Kidney (tissue), 14 donors: ENCODE measurements around the gene SETD5. TPM values are rescaled to one million over a fixed set of nuclear protein-coding genes. Genes with fewer than 3 reads are reported as not detected.

ENCODE experiments used
- DNase-seq, 5 donors: peaks; one replicate each; pipeline ENCODE4 v3.0.0-alpha.2; 2013 to 2020
- FAIRE-seq: peaks from 2 replicates; lab custom pipeline; 2012; peaks lifted over from hg19 to GRCh38; lab: Jason Lieb, UNC
- H3K27ac ChIP-seq, 2 donors: one replicate each; pipeline ENCODE4 v1.7.0; 2013; ENCODE audit warnings: low read depth in 2 of 2, low read length in 2 of 2, inconsistent platforms in 1 of 2
- H3K27me3 ChIP-seq: one replicate; pipeline ENCODE4 v1.7.1; 2013; ENCODE audit warnings: low read length, inconsistent platforms; ENCODE audit not compliant: control insufficient read depth, insufficient read depth
- H3K36me3 ChIP-seq, 3 donors: one replicate each; pipeline versions ENCODE4 v1.7.0 to v1.7.1; 2013; ENCODE audit warnings: low read length in 3 of 3, control low read depth in 1 of 3, inconsistent platforms in 1 of 3; ENCODE audit not compliant: insufficient read depth in 3 of 3, control insufficient read depth in 2 of 3
- H3K4me1 ChIP-seq, 3 donors: one replicate each; pipeline versions ENCODE4 v1.7.0 to v1.7.1; 2013; ENCODE audit warnings: low read length in 3 of 3, inconsistent platforms in 1 of 3, low read depth in 1 of 3; ENCODE audit not compliant: control insufficient read depth in 2 of 3, insufficient read depth in 2 of 3
- H3K4me3 ChIP-seq, 3 donors: one replicate each; pipeline versions ENCODE4 v1.7.0 to v1.8.1; 2013; ENCODE audit warnings: low read length in 3 of 3, control low read depth in 1 of 3, inconsistent platforms in 1 of 3
- H3K9ac ChIP-seq, 3 donors: one replicate each; pipeline versions ENCODE4 v1.7.0 to v1.7.1; 2013; ENCODE audit warnings: low read length in 3 of 3, control low read depth in 1 of 3, inconsistent platforms in 1 of 3
- H3K9me3 ChIP-seq, 3 donors: one replicate each; pipeline versions ENCODE4 v1.7.0 to v1.7.1; 2013; ENCODE audit warnings: low read length in 3 of 3, control low read depth in 1 of 3, inconsistent platforms in 1 of 3; ENCODE audit not compliant: control insufficient read depth in 2 of 3, insufficient read depth in 1 of 3
- intact Hi-C: fragments of 100-400 bp; cut with DNase I; formaldehyde crosslinking; loops from one replicate; pipeline ENCODE4 v1.11.1; 2022
- polyA plus RNA-seq: library from polyadenylated mRNA; stranded (reverse); fragments of 350-450 nt; fragmentation: Illumina TruSeq; extraction: RNeasy Lipid Tissue Mini Kit (QIAGEN cat#74804); gene quantifications from one replicate; pipeline ENCODE4 v1.2.3, GENCODE V29; 2014; ENCODE audit warnings: low read depth, low replicate concordance; ENCODE audit not compliant: insufficient read depth
- total RNA-seq: library from RNA; stranded (reverse); fragmentation: NEBNext Ultra II Directional; extraction: Animal tissue kit (Norgen Biotek cat#: 25700); gene quantifications from one replicate; pipeline ENCODE4 v1.2.1, GENCODE V29; 2021
- TF ChIP-seq, protein P1 (sequence below): IDR thresholded peaks from 3 replicates; pipeline ENCODE4 v1.5.1; 2012; ENCODE audit warnings: mild to moderate bottlenecking, moderate library complexity, borderline replicate concordance; ENCODE audit not compliant: insufficient read depth; ENCODE audit errors: extremely low read depth
- donor health status: control.
- donor health status: control.
- donor health status: control.
- donor health status: control.
- donor health status: control.
- donor health status: DM: yes; HTN: yes; CAD: no.
- donor health status: Normal renal cell carcinoma (clear cell type).

The SETD5 gene
- total and polyA plus RNA-seq, 2 donors from 2014 or later, result 12.1 to 112 TPM

DNA sequence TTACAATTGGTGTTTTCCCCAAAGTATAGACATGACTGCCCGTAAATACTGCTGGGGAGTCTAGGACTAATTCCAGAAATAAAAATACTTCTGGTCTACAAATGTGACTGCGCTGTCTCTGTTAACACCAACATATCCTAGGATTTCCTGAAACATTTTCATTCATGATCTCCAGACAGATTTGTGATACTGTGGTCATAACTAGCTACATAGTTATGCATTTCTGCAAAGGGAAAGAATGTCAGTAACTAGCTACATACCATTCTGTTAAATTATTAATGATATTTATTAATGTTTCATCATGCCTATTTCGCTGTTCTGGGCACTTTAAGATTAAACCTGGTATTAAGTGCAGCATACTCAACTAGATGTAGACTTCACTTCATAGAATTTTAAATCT lies 33.3 kb downstream of the SETD5 start:
- Histone ChIP-seq H3K9ac (no peak overlapping the region), H3K4me3 (peak overlapping the region in 1 of 3 donors; percentile 2), H3K27me3 (no peaks in the 10 kb centered on the region), H3K9me3 (no peaks in the 10 kb centered on the region), H3K36me3 (peaks cover 34 to 67% (median 41%) of the 10 kb centered on the region in 3 donors), H3K27ac (peak overlapping the region in 1 of 2 donors; percentile 55), H3K4me1 (peaks cover 0 to 7% (median 6%) of the 10 kb centered on the region in 3 donors)
- intact Hi-C loops, result no loop called here
- TF ChIP-seq, protein P1, sequence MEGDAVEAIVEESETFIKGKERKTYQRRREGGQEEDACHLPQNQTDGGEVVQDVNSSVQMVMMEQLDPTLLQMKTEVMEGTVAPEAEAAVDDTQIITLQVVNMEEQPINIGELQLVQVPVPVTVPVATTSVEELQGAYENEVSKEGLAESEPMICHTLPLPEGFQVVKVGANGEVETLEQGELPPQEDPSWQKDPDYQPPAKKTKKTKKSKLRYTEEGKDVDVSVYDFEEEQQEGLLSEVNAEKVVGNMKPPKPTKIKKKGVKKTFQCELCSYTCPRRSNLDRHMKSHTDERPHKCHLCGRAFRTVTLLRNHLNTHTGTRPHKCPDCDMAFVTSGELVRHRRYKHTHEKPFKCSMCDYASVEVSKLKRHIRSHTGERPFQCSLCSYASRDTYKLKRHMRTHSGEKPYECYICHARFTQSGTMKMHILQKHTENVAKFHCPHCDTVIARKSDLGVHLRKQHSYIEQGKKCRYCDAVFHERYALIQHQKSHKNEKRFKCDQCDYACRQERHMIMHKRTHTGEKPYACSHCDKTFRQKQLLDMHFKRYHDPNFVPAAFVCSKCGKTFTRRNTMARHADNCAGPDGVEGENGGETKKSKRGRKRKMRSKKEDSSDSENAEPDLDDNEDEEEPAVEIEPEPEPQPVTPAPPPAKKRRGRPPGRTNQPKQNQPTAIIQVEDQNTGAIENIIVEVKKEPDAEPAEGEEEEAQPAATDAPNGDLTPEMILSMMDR, result no peak
- no peak for DNase-seq
- peak; percentile 49 for FAIRE-seq

- Histone ChIP-seq H3K9me3 (no peaks in the 10 kb centered on the region), H3K27ac (no peak overlapping the region), H3K4me3 (no peak overlapping the region), H3K36me3 (peaks cover 32 to 73% (median 59%) of the 10 kb centered on the region in 3 donors), H3K27me3 (no peaks in the 10 kb centered on the region), H3K4me1 (peaks cover 0 to 7% (median 4%) of the 10 kb centered on the region in 3 donors), H3K9ac (no peak overlapping the region)
- FAIRE-seq (no peak), DNase-seq (no peak)
- intact Hi-C loops, result no loop called here
- TF ChIP-seq, protein P1, result no peak
These were observed 36.5 kb downstream of the SETD5 start for GRCh38 chr3:9433627-9434521.

DNA sequence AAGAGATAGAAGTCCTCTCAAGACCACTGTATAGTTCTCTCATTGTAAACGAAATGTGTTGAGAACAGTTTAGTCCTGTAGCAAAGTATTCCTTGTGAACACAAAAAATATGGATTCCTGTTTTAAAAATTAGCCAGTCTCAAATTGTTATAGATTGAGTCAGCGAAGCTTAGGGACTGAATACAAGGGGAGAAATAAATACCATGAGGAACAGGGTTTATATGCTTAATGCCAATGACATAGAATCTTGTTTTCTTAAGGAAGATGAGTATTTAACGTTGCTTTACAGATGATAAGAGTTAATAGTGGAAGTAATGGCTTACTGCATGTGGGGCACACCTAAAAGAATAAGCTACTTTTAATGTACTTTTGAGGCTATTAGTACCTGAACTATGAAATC lies 37.9 kb downstream of the SETD5 start:
- peaks cover 0 to 4% (median 0%) of the 10 kb centered on the region in 3 donors for H3K4me1 ChIP-seq
- intact Hi-C loops, result no loop called here
- no peak overlapping the region for H3K27ac ChIP-seq
- no peak for DNase-seq
- H3K9me3 ChIP-seq, result no peaks in the 10 kb centered on the region
- peaks cover 32 to 76% (median 56%) of the 10 kb centered on the region in 3 donors for H3K36me3 ChIP-seq
- no peaks in the 10 kb centered on the region for H3K27me3 ChIP-seq
- FAIRE-seq, result no peak
- TF ChIP-seq, protein P1, result no peak
- no peak overlapping the region for H3K4me3 ChIP-seq
- no peak overlapping the region for H3K9ac ChIP-seq
